Heart right ventricle (tissue), 16 donors: ENCODE results near the gene SELENOM. TPM values are rescaled to one million over a fixed set of nuclear protein-coding genes. Genes with fewer than 3 reads are reported as not detected.

Experiments used
- ATAC-seq, 8 donors: fragments of 200-7000 bp; cut with Tn5 transposase; one replicate each; pipeline ENCODE4 v1.9.1; 2020; ENCODE audit warnings: mild to moderate bottlenecking in 8 of 8, moderate library complexity in 8 of 8, moderate number of reproducible peaks in 1 of 8
- DNase-seq, 2 donors: peaks; one replicate each; pipeline ENCODE4 v3.0.0-alpha.2; 2020
- H3K27ac ChIP-seq, 10 donors: fragments of 200-600 bp; sonication (generic) in 2 of 10; one replicate each; pipeline versions ENCODE4 v1.5.0 to v1.8.0; 2020 to 2022; ENCODE audit warnings: mild to moderate bottlenecking in 3 of 10
- H3K27me3 ChIP-seq, 7 donors: fragments of 200-600 bp; one replicate each; pipeline ENCODE4 v1.8.0; 2021 to 2022; ENCODE audit warnings: mild to moderate bottlenecking in 2 of 7
- H3K36me3 ChIP-seq, 9 donors: fragments of 200-600 bp; sonication (generic) in 1 of 9; one replicate each; pipeline versions ENCODE4 v1.5.0 to v1.8.0; 2020 to 2022; ENCODE audit warnings: mild to moderate bottlenecking in 2 of 9
- H3K4me1 ChIP-seq, 9 donors: fragments of 200-600 bp; sonication (generic) in 1 of 9; one replicate each; pipeline versions ENCODE4 v1.5.0 to v1.8.0; 2020 to 2022; ENCODE audit warnings: mild to moderate bottlenecking in 4 of 9
- H3K4me3 ChIP-seq, 10 donors: fragments of 200-600 bp; sonication (generic) in 2 of 10; one replicate each; pipeline versions ENCODE4 v1.5.0 to v1.8.0; 2020 to 2022; ENCODE audit warnings: mild to moderate bottlenecking in 7 of 10, moderate library complexity in 2 of 10
- H3K9me3 ChIP-seq, 11 donors: fragments of 200-600 bp in 10 of 11; sonication (generic) in 2 of 11; one replicate each; pipeline versions ENCODE4 v1.5.0 to v1.8.0; 2013 to 2022; ENCODE audit warnings: mild to moderate bottlenecking in 2 of 11, control low read depth in 1 of 11, moderate library complexity in 1 of 11
- CTCF ChIP-seq, 9 donors: fragments of 200-600 bp; sonication (generic) in 2 of 9; IDR thresholded peaks; one replicate each; pipeline versions ENCODE4 v1.5.0 to v1.8.0; 2021 to 2022; ENCODE audit warnings: antibody characterized with exemption in 9 of 9, mild to moderate bottlenecking in 5 of 9, moderate library complexity in 1 of 9
- WGBS, 2 donors: extraction: QIAGEN DNeasy Blood & Tissue Kit; methylation state at CpG; one replicate each; pipeline ENCODE4 v1.1.7; 2013; ENCODE audit warnings: inconsistent platforms in 1 of 2; 5-methylcytosine and 5-hydroxymethylcytosine counted together
- intact Hi-C, 10 donors: fragments of 100-400 bp; cut with DNase I; formaldehyde crosslinking; loops; one replicate each; pipeline versions ENCODE4 v1.11.1 to v1.14.2; 2022
- polyA plus RNA-seq, 2 donors: library from polyadenylated mRNA; stranded (reverse); fragments of 200-250 nt; gene quantifications; one replicate each; pipeline ENCODE4 v1.2.3, GENCODE V29; 2013
- total RNA-seq, 10 donors: library from RNA; stranded (reverse); fragmentation: NEBNext Ultra II Directional in 3 of 10; extraction: Animal tissue kit (Norgen Biotek cat#: 25700) in 3 of 10; gene quantifications; one replicate each; pipeline versions ENCODE4 v1.2.1 to v1.2.4, GENCODE V29; 2021 to 2023
- donor health status: Arrhythmogenic right ventricular cardiomyopathy.
- donor health status: ischemic (EF 13 %, LVEDD 7.1; RV severe dilation, severe dysfunction).
- donor health status: healthy with polysubstance abuse.
- donor health status: DM: no; HTN: yes; CAD: no.
- donor health status: DM: no; HTN: no; CAD: no.
- donor health status: ischemic (EF 25% LVEDD 6.9; RV normal size, moderate dysfunction).
- donor health status: ischemic (EF 25% LVEDD 5.7; RV mildly dilated, moderate dysfunction).
- donor health status: healthy.
- donor health status: DM: yes; HTN: yes; CAD: no.
- donor health status: Ischemic cardiomyopathy.
- donor health status: ischemic (EF 35%, LVEDD 5.7; RV mildly dilated, moderate dysfunction).
- donor health status: nonischemic (EF 11% LVEDD 7.7; RV severe dilation, severe dysfunction).
- donor health status: DM: yes; HTN: yes; CAD: no.
- donor health status: PGD.
- donor health status: ischemic (EF 29% LVEDD 5.4; RV normal size, mild dysfunction).
- donor health status: nonischemic (EF 23%, LVEDD 6.1; RV moderate dilation, normal function).

Gene SELENOM
- total and polyA plus RNA-seq, 12 donors: 21.5 to 134 (median 47.2) TPM

- H3K4me1 ChIP-seq: peaks cover 0 to 82% (median 33%) of the 10 kb centered on the region in 9 donors
- intact Hi-C loops: loop anchor here in 4 of 10 donors (5.0 to 10.0 kb wide), 3 partner anchors 53 to 123 kb away; partner anchors contain the start of genes PLA2G3 (in 2 of the 4) and LIMK2 (in 1 of the 4)
- TF ChIP-seq CTCF (IDR thresholded peaks at IDR 0.05): no peak
- H3K36me3 ChIP-seq: peaks cover 0 to 100% (median 85%) of the 10 kb centered on the region in 9 donors
- no peak overlapping the region for H3K4me3 ChIP-seq
- no peaks in the 10 kb centered on the region for H3K9me3 ChIP-seq
- H3K27ac ChIP-seq: peak overlapping the region in 8 of 10 donors; percentile 93 to 97 (median 94)
- WGBS, 2 donors: 92 to 94% methylated on average over 9 of the region's 9 CpGs
- DNase-seq (no peak), ATAC-seq (no peak)
- no peaks in the 10 kb centered on the region for H3K27me3 ChIP-seq
Measured at GRCh38 chr22:31092161-31092560, 15.2 kb downstream of the SELENOM start.

DNA sequence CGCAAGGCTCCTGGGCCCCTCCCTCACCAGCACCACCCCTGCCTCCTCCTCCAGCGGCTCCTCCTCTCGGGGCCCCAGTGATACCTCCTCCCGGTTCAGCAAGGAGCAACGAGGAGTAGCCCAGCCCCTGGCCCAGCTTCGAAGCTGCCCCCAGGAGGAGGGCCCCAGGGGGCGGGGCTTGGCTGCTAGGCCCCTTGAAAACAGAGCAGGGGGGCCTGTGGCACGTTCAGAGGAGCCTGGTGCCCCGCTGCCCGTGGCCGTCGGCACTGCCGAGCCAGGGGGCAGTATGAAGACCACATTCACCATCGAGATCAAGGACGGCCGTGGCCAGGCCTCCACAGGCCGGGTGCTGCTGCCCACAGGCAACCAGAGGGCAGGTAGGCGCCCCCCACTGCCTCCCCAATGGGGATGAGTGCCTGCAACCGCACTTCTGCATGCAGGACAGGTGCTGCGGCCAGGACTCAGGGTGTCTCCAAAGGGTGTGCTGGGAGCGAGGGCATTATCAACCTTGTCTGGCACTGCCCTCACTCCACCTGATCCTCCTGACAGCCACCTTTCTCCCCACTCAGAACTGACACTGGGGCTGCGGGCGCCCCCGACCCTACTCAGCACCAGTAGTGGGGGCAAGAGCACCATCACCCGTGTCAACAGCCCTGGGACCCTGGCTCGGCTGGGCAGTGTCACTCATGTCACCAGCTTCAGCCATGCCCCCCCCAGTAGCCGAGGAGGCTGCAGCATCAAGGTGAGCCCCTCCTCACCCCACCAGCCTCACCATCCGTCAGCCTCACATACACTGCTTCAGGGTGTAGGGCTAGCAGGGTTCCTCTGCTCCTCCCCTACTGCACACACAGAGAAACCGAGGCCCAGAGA, 16.0 kb downstream of the SELENOM start:
- TF ChIP-seq CTCF (IDR thresholded peaks at IDR 0.05): no peak
- peak; percentile 6 to 20 for DNase-seq
- Histone ChIP-seq H3K4me1 (peaks cover 0 to 83% (median 37%) of the 10 kb centered on the region in 9 donors), H3K27ac (peak overlapping the region in 4 of 10 donors; percentile 6 to 97 (median 63)), H3K9me3 (no peaks in the 10 kb centered on the region), H3K36me3 (peaks cover 0 to 99% (median 77%) of the 10 kb centered on the region in 9 donors), H3K27me3 (no peaks in the 10 kb centered on the region), H3K4me3 (no peak overlapping the region)
- WGBS, 2 donors: 71 to 74% methylated on average over 29 of the region's 29 CpGs
- ATAC-seq: no peak
- intact Hi-C loops: loop anchor here in 4 of 10 donors (5.0 to 10.0 kb wide), 3 partner anchors 53 to 123 kb away; partner anchors contain the start of genes PLA2G3 (in 2 of the 4) and LIMK2 (in 1 of the 4)

DNA sequence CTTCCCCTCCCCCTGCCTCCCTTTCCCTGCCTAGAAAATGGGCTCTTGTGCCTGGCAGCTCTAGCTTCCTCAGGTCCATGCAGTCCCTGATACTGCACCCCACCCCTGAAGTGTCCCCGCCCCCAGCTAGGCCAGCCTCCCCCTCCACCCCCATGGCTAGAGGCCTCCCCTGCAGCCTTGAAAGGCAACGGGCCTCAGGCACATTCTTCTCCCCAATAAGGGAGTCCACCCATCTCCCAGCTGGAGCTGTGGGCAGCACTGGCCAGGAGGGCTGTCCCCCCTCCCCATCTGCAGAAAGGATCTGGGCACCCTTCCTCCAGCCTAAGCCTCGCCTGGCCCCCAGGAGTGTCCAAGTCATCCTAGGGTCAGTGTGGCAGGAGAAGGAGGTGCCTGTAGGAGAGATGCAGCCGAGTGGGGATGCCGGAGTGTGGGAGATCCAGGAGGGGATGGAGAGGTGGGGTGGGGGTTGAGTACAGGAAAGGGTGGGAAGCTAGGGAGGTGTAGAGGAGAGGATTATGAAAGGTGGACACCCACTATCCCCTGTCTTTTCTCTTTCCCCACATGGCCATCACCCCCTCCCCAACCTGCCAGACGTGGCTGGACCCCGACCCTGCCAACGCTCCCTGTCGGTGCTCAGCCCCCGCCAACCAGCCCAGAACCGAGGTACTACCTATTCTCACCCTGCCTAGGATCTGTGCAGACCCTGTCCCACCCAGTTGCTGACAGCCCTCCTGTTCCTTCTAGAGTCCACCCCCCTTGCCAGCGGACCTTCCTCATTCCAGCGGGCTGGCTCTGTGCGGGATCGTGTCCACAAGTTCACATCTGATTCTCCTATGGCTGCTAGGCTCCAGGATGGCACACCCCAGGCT, 16.9 kb downstream of the SELENOM start:
- ATAC-seq (no peak), DNase-seq (peak in 1 of 2 donors; percentile 16)
- Histone ChIP-seq H3K27me3 (no peaks in the 10 kb centered on the region), H3K4me1 (peaks cover 3 to 84% (median 39%) of the 10 kb centered on the region in 9 donors), H3K27ac (peak overlapping the region in 3 of 10 donors; percentile 15 to 45 (median 35)), H3K9me3 (no peaks in the 10 kb centered on the region), H3K4me3 (no peak overlapping the region), H3K36me3 (peaks cover 0 to 99% (median 68%) of the 10 kb centered on the region in 9 donors)
- WGBS, 2 donors: 83 to 88% methylated on average over 15 of the region's 15 CpGs
- TF ChIP-seq CTCF (IDR thresholded peaks at IDR 0.05): no peak
- intact Hi-C loops: loop anchor here in 4 of 10 donors (5.0 to 10.0 kb wide), 3 partner anchors 54 to 124 kb away; partner anchors contain the start of genes PLA2G3 (in 2 of the 4) and LIMK2 (in 1 of the 4)
